ENCODE data around the gene MAN1B1.

MAN1B1 gene

GRCh38 chr9:137086531-137087408 is at the start of gene MAN1B1:
Gene MAN1B1 (plus strand): TSS chr9:137086985. CDS start chr9:137087000, 15 bp downstream.
- peak; percentile 72 to 99 (median 96) for DNase-seq

GRCh38 chr9:137037035-137037434 is 49.8 kb upstream of the MAN1B1 start:
- no peak for DNase-seq

- DNase-seq: no peak
Measured at GRCh38 chr9:137037483-137037882, 49.3 kb upstream of the MAN1B1 start.

GRCh38 chr9:137038916-137039315 is 47.9 kb upstream of the MAN1B1 start:
- no peak for DNase-seq

- no peak for DNase-seq
Measured at GRCh38 chr9:137039611-137040366, 47.0 kb upstream of the MAN1B1 start.

- DNase-seq: no peak
Measured at GRCh38 chr9:137040568-137040967, 46.2 kb upstream of the MAN1B1 start.

- peak in 1 of 58 donors; percentile 23 for DNase-seq
Measured at GRCh38 chr9:137041124-137041523, 45.7 kb upstream of the MAN1B1 start.

- DNase-seq: no peak
Measured at GRCh38 chr9:137042751-137043727, 43.7 kb upstream of the MAN1B1 start.

- no peak for DNase-seq
Measured at GRCh38 chr9:137044037-137044436, 42.7 kb upstream of the MAN1B1 start.

GRCh38 chr9:137044502-137045177 is 42.1 kb upstream of the MAN1B1 start:
- DNase-seq: peak in 11 of 58 donors; percentile 5 to 69 (median 41)

- DNase-seq: peak in 11 of 58 donors; percentile 14 to 51 (median 34)
Measured at GRCh38 chr9:137045294-137046087, 41.3 kb upstream of the MAN1B1 start.

- DNase-seq: peak in 53 of 58 donors; percentile 32 to 77 (median 62)
Measured at GRCh38 chr9:137046088-137046787, 40.5 kb upstream of the MAN1B1 start, which contains the start of gene NPDC1. Gene NPDC1 (minus strand): TSS chr9:137046177. CDS start chr9:137045989, 188 bp downstream.

- DNase-seq: peak in 20 of 58 donors; percentile 15 to 58 (median 37)
Measured at GRCh38 chr9:137048655-137049543, 37.9 kb upstream of the MAN1B1 start.

- DNase-seq: peak in 39 of 58 donors; percentile 18 to 79 (median 51)
Measured at GRCh38 chr9:137049544-137050449, 37.0 kb upstream of the MAN1B1 start.

GRCh38 chr9:137050570-137050969 is 36.2 kb upstream of the MAN1B1 start:
- DNase-seq: no peak

- no peak for DNase-seq
Measured at GRCh38 chr9:137051145-137051724, 35.5 kb upstream of the MAN1B1 start.
